Uterus (tissue), 4 donors: Measurements from ENCODE around the gene BNC2. TPM values are rescaled to one million over a fixed set of nuclear protein-coding genes. Genes with fewer than 3 reads are reported as not detected.

Experiments
- DNase-seq, 2 donors: peaks; one replicate each; pipeline ENCODE4 v3.0.0-alpha.2; 2019 to 2020
- H3K27ac ChIP-seq, 2 donors: fragments of 200-600 bp; sonication (generic); 1 replicate in 1 of 2; 2 replicates in 1 of 2; pipeline ENCODE4 v1.5.1; 2016 to 2018
- H3K27me3 ChIP-seq, 2 donors: fragments of 200-600 bp; sonication (generic); one replicate each; pipeline ENCODE4 v1.5.1; 2018 to 2019; ENCODE audit warnings: control low read depth in 1 of 2
- H3K36me3 ChIP-seq, 2 donors: fragments of 200-600 bp; sonication (generic); one replicate each; pipeline ENCODE4 v1.5.1; 2019; ENCODE audit warnings: control low read depth in 1 of 2
- H3K4me1 ChIP-seq, 2 donors: fragments of 200-600 bp; sonication (generic); one replicate each; pipeline ENCODE4 v1.5.1; 2018 to 2019; ENCODE audit warnings: control low read depth in 1 of 2
- H3K4me3 ChIP-seq, 2 donors: fragments of 200-600 bp; sonication (generic); 1 replicate in 1 of 2; 2 replicates in 1 of 2; pipeline ENCODE4 v1.5.1; 2018 to 2019; ENCODE audit warnings: mild to moderate bottlenecking in 1 of 2
- H3K9me3 ChIP-seq, 2 donors: fragments of 200-600 bp; sonication (generic); one replicate each; pipeline ENCODE4 v1.5.1; 2019; ENCODE audit warnings: control low read depth in 1 of 2
- POLR2A ChIP-seq, 2 donors: fragments of 450-650 bp; IDR thresholded peaks; one replicate each; pipeline ENCODE4 v1.6.1; 2016; ENCODE audit warnings: antibody characterized with exemption in 2 of 2, mild to moderate bottlenecking in 1 of 2, moderate library complexity in 1 of 2
- intact Hi-C: fragments of 100-400 bp; cut with DNase I; formaldehyde crosslinking; loops from one replicate; pipeline ENCODE4 v1.15.1; 2023; ENCODE audit warnings: low total_unique reads
- total RNA-seq, 4 donors: library from RNA; depleted of rRNA in 3 of 4; stranded (reverse); fragments of >200 nt in 3 of 4; gene quantifications; one replicate each; pipeline versions ENCODE4 v1.1.0 to v1.2.4, GENCODE V29; 2014 to 2023
- TF ChIP-seq, protein P1 (sequence below), 4 experiments: fragments of 200-600 bp in 2 of 4; fragments of 450-650 bp in 2 of 4; sonication (generic) in 2 of 4; IDR thresholded peaks; one replicate each; pipeline ENCODE4 v1.5.1; 2016 to 2019; ENCODE audit warnings: antibody characterized with exemption in 4 of 4, mild to moderate bottlenecking in 2 of 4, moderate library complexity in 1 of 4
- donor health status: DM: yes; HTN: yes; CAD: no.

Gene BNC2
- total RNA-seq, 4 donors from 2014 or later = 85.9 to 293 (median 93.4) TPM

DNA sequence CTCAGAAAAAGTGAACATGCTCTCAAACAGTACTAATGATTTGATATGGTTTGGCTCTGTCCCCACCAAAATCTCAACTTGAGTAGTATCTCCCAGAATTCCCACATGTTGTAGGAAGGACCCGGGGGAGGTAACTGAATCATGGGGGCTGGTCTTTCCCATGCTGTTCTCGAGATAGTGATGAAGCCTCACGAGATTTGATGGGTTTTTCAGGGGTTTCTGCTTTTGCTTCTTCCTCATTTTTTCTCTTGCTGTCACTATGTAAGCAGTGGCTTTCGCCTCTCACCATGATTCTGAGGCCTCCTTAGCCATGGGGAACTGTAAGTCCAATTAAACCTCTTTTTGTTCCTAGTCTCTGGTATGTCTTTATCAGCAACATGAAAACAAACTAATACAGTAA is 401.3 kb downstream of the BNC2 start:
- TF ChIP-seq POLR2A (IDR thresholded peaks at IDR 0.05) = no peak
- TF ChIP-seq, protein P1, sequence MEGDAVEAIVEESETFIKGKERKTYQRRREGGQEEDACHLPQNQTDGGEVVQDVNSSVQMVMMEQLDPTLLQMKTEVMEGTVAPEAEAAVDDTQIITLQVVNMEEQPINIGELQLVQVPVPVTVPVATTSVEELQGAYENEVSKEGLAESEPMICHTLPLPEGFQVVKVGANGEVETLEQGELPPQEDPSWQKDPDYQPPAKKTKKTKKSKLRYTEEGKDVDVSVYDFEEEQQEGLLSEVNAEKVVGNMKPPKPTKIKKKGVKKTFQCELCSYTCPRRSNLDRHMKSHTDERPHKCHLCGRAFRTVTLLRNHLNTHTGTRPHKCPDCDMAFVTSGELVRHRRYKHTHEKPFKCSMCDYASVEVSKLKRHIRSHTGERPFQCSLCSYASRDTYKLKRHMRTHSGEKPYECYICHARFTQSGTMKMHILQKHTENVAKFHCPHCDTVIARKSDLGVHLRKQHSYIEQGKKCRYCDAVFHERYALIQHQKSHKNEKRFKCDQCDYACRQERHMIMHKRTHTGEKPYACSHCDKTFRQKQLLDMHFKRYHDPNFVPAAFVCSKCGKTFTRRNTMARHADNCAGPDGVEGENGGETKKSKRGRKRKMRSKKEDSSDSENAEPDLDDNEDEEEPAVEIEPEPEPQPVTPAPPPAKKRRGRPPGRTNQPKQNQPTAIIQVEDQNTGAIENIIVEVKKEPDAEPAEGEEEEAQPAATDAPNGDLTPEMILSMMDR (IDR thresholded peaks at IDR 0.05) = no peak
- Histone ChIP-seq H3K36me3 (no peaks in the 10 kb centered on the region), H3K27ac (no peak overlapping the region), H3K4me1 (peaks cover 0 to 3% of the 10 kb centered on the region in 2 donors), H3K4me3 (no peak overlapping the region), H3K27me3 (no peaks in the 10 kb centered on the region), H3K9me3 (no peaks in the 10 kb centered on the region)
- DNase-seq = no peak
- intact Hi-C loops = no loop called here

DNA sequence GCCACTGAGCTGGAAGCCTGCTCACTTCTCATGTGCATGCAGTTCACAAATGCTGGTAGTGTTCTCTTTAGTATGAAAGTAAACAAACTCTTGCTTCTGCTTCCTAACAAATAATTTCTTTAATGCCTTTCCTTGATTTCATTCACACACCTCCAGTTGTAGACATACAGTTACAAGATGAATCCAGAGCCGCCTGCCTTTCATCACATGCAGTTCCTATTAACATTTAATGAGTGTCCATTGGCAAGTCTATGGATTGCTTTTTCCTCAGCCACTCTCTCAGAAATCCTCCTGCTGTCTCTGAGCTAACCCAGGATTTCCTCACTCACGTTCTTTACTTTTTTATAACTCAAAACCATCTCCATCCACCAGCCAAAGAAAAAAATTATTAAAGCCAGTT is 408.6 kb downstream of the BNC2 start:
- H3K4me3 ChIP-seq = no peak overlapping the region
- no peaks in the 10 kb centered on the region for H3K36me3 ChIP-seq
- H3K27ac ChIP-seq = peak overlapping the region in 1 of 2 donors; percentile 19
- TF ChIP-seq POLR2A (IDR thresholded peaks at IDR 0.05) = no peak
- TF ChIP-seq, protein P1 (IDR thresholded peaks at IDR 0.05) = no peak
- peaks cover 0 to 7% of the 10 kb centered on the region in 2 donors for H3K4me1 ChIP-seq
- no peaks in the 10 kb centered on the region for H3K27me3 ChIP-seq
- intact Hi-C loops = no loop called here
- DNase-seq = no peak
- H3K9me3 ChIP-seq = no peaks in the 10 kb centered on the region

DNA sequence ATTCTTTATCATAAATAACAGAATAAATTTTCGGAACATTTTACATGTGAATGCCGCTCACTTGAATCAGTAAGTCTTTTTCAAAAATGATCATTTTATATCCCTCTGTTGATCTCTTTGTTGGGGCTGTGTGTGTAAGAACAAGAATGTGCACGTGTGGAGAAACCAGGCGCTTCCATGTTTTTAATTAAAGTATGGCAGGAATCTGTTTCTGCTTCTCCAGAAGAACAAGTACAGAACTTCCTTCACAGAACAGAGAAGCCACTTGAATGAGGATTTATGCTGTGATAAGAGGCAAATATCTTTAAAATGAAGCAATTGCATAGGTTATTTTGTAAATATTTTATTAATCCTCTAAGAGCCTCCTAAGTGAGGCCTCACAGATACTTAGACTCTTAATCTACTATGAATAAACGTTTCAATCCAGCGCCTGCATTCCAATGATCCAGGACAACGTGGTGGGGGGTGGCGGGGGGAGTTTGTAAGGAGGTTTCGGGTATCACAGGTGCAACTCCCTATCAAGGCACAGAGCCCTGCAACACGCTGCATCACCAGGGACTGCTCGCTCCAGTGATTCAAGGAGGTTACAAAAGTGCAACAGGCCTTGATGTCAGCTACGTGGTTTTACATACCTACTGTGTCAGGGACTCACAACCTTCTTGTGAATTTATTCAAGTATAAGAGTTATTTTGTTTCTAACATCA is 409.2 kb downstream of the BNC2 start:
- H3K4me1 ChIP-seq = peaks cover 0 to 7% of the 10 kb centered on the region in 2 donors

DNA sequence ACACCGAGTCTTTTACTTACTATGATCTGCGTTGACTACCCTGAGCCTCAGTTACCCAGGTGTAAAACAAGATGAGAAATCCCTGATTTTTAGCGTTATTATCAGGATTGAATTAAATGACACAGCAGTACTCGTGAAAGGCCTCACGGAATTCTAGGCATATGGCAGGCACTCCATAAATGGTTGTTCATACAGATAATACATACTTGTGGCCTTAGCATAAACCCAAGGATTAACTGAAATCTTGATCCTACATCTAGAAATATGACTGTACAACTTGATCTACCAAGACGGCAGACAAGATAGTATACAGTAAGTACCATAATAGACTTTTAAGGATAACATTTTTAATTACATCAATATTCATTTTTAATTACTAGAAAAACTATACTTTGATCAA is 409.8 kb downstream of the BNC2 start:
- Histone ChIP-seq H3K36me3 (no peaks in the 10 kb centered on the region), H3K4me1 (peaks cover 0 to 7% of the 10 kb centered on the region in 2 donors), H3K27me3 (no peaks in the 10 kb centered on the region), H3K9me3 (no peaks in the 10 kb centered on the region), H3K27ac (no peak overlapping the region), H3K4me3 (no peak overlapping the region)
- TF ChIP-seq, protein P1 (IDR thresholded peaks at IDR 0.05) = no peak
- TF ChIP-seq POLR2A (IDR thresholded peaks at IDR 0.05) = no peak
- DNase-seq = no peak
- intact Hi-C loops = no loop called here

More for the DNA sequence above, 409.2 kb downstream of the BNC2 start:
- Histone ChIP-seq H3K9me3 (no peaks in the 10 kb centered on the region), H3K4me3 (no peak overlapping the region), H3K27ac (no peak overlapping the region), H3K36me3 (no peaks in the 10 kb centered on the region), H3K27me3 (no peaks in the 10 kb centered on the region)
- TF ChIP-seq POLR2A (IDR thresholded peaks at IDR 0.05) = no peak
- TF ChIP-seq, protein P1 (IDR thresholded peaks at IDR 0.05) = no peak
- no peak for DNase-seq
- intact Hi-C loops = no loop called here

DNA sequence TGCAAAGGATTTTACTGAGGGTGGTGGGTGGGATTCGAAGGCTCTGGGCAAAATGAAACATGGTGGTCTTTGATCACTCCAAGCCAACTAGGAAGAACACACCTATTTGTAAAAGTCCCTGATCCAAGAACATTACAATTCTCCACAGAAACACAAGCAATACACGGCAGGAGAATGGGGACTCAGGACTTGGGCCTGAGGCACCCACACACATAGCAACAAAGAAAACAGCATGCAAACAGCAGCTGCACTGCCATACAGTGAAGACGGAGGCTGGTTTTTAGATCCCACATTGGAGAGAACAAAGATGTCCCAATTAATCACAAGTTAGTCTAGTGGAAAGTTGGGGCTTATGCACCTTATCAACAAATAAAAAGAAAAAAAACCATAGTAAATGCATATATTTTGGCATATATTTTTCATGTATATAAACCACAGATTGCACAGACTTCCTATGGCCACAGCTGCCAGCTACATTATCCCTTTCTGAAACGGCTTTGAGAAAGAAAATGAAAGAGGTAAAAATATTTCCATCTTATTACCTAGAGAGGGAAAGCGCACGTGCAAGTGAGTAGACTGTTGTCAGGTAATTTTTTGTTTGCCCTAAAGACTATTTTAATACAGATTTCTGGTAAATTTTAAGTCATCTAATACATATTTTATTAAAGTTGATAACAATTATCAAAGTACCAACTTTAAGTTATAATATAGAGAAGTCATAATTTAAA is 410.9 kb downstream of the BNC2 start:
- Histone ChIP-seq H3K9me3 (no peaks in the 10 kb centered on the region), H3K4me1 (peaks cover 0 to 7% of the 10 kb centered on the region in 2 donors), H3K27me3 (no peaks in the 10 kb centered on the region), H3K27ac (peak overlapping the region; percentile 11 to 59), H3K4me3 (no peak overlapping the region), H3K36me3 (no peaks in the 10 kb centered on the region)
- intact Hi-C loops = no loop called here
- no peak for DNase-seq
- no peak for TF ChIP-seq POLR2A (IDR thresholded peaks at IDR 0.05)
- TF ChIP-seq, protein P1 (IDR thresholded peaks at IDR 0.05) = no peak
